RKO (cell line): ENCODE data around the gene CHRM3.

Experiments used
- DNase-seq: peaks from one replicate; pipeline ENCODE4 v3.0.0-alpha.2; 2016; ENCODE audit warnings: low spot score

CHRM3 gene

GRCh38 chr1:239413916-239414315 is 27.5 kb downstream of the CHRM3 start:
- DNase-seq: no peak

- DNase-seq: no peak
Observed at GRCh38 chr1:239417221-239417620, 30.9 kb downstream of the CHRM3 start.

GRCh38 chr1:239417986-239418640 is 31.7 kb downstream of the CHRM3 start:
- no peak for DNase-seq

GRCh38 chr1:239418681-239419080 is 32.3 kb downstream of the CHRM3 start:
- no peak for DNase-seq

GRCh38 chr1:239421811-239422210 is 35.4 kb downstream of the CHRM3 start:
- DNase-seq: no peak

- DNase-seq: no peak
Observed at GRCh38 chr1:239422818-239423217, 36.5 kb downstream of the CHRM3 start.

GRCh38 chr1:239426821-239427475 is 40.6 kb downstream of the CHRM3 start:
- no peak for DNase-seq

- DNase-seq: no peak
Observed at GRCh38 chr1:239427712-239428111, 41.3 kb downstream of the CHRM3 start.

- no peak for DNase-seq
Observed at GRCh38 chr1:239428120-239428710, 41.8 kb downstream of the CHRM3 start.

GRCh38 chr1:239429163-239429562 is 42.8 kb downstream of the CHRM3 start:
- DNase-seq: no peak

- DNase-seq: no peak
Observed at GRCh38 chr1:239432255-239432654, 45.9 kb downstream of the CHRM3 start.

GRCh38 chr1:239434181-239434580 is 47.8 kb downstream of the CHRM3 start:
- DNase-seq: no peak
